ENCODE data around the gene TRH. TPM values are rescaled to one million over a fixed set of nuclear protein-coding genes. Genes with fewer than 3 reads are reported as not detected.

Gene TRH
- polyA plus RNA-seq, 1 donor from 2014 or later = 2.6 TPM

DNA sequence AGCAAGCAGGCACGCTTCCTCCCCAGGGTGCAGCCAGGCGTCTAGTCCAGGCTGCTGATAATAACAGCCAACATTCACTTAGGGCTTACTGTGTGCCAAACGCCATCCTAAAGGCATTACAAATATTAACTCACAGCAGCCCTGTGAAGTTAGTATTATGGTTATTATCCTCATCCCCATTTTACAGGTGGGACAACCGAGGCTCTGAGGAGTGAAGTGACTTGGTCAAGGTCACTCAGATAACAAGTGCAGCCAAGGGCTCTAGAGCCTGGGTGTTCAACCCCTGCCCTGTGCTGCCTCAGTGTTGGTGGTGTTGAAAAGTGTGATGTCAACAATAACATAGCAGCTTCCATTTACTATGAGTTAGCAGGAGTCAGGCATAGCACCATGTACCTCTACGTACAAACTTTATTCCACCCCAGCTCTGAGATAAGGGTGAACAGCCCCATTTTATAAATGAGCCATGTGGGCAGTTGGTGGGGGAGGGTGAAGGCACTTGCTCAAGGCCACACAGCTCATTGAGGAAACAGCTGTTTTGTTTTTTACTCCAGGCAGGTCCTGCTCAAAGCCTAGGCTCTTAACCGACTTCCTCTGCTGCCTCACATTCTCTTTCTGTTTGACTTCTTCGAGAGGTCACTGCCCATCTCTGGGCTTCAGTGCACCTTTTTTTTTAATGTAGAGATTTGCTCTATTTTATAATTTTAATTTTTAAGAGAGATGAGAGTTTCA is 24.0 kb upstream of the TRH start:
- no peaks in the 10 kb centered on the region for H3F3A ChIP-seq (ENCODE audit: insufficient read depth, low read length, poor library complexity, severe bottlenecking)
- H3K27ac ChIP-seq (ENCODE audit: low read length) = no peak overlapping the region
- no peak overlapping the region for H3K4me3 ChIP-seq (ENCODE audit: low read length)
- H3K9me3 ChIP-seq (ENCODE audit: low read length) = no peaks in the 10 kb centered on the region
- H3K9me2 ChIP-seq (ENCODE audit: insufficient read depth, low read length) = no peaks in the 10 kb centered on the region
- no peak overlapping the region for H3K4me2 ChIP-seq (ENCODE audit: low read length)
- no peaks in the 10 kb centered on the region for H3K27me3 ChIP-seq (ENCODE audit: insufficient read depth, low read depth, low read length)
- H2AFZ ChIP-seq (ENCODE audit: low read depth, low read length) = no peak overlapping the region
- H3K36me3 ChIP-seq (ENCODE audit: insufficient read depth, low read length) = no peaks in the 10 kb centered on the region
- no peak overlapping the region for H3K9ac ChIP-seq (ENCODE audit: low read length)
- no peaks in the 10 kb centered on the region for H4K20me1 ChIP-seq (ENCODE audit: insufficient read depth)
- TF ChIP-seq REST (IDR thresholded peaks at IDR 0.05; ENCODE audit: borderline replicate concordance) (no peak), RAD21 (conservative IDR thresholded peaks at IDR 0.05) (no peak), POLR2AphosphoS5 (IDR thresholded peaks at IDR 0.05) (no peak), TAF1 (IDR thresholded peaks at IDR 0.05; ENCODE audit: low read depth) (no peak), SMC3 (conservative IDR thresholded peaks at IDR 0.05; ENCODE audit: poor library complexity) (no peak), EZH2 (IDR thresholded peaks at IDR 0.05; ENCODE audit: borderline replicate concordance, insufficient read depth, low read length, poor library complexity, severe bottlenecking) (no peak), MXI1 (conservative IDR thresholded peaks at IDR 0.05; ENCODE audit: poor library complexity, severe bottlenecking) (no peak)
- TF ChIP-seq, protein P1, sequence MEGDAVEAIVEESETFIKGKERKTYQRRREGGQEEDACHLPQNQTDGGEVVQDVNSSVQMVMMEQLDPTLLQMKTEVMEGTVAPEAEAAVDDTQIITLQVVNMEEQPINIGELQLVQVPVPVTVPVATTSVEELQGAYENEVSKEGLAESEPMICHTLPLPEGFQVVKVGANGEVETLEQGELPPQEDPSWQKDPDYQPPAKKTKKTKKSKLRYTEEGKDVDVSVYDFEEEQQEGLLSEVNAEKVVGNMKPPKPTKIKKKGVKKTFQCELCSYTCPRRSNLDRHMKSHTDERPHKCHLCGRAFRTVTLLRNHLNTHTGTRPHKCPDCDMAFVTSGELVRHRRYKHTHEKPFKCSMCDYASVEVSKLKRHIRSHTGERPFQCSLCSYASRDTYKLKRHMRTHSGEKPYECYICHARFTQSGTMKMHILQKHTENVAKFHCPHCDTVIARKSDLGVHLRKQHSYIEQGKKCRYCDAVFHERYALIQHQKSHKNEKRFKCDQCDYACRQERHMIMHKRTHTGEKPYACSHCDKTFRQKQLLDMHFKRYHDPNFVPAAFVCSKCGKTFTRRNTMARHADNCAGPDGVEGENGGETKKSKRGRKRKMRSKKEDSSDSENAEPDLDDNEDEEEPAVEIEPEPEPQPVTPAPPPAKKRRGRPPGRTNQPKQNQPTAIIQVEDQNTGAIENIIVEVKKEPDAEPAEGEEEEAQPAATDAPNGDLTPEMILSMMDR (IDR thresholded peaks at IDR 0.05; ENCODE audit: poor library complexity, severe bottlenecking) = no peak
- no peaks in the 10 kb centered on the region for H3K79me2 ChIP-seq (replicated peaks; ENCODE audit: insufficient read depth, low read length)

- H3K36me3 ChIP-seq (ENCODE audit: insufficient read depth, low read length) = no peaks in the 10 kb centered on the region
- H3K27me3 ChIP-seq (ENCODE audit: insufficient read depth, low read depth, low read length) = no peaks in the 10 kb centered on the region
- H3K4me3 ChIP-seq (ENCODE audit: low read length) = no peak overlapping the region
- H3K9me2 ChIP-seq (ENCODE audit: insufficient read depth, low read length) = no peaks in the 10 kb centered on the region
- no peak overlapping the region for H3K27ac ChIP-seq (ENCODE audit: low read length)
- no peaks in the 10 kb centered on the region for H3K79me2 ChIP-seq (replicated peaks; ENCODE audit: insufficient read depth, low read length)
- H2AFZ ChIP-seq (ENCODE audit: low read depth, low read length) = no peak overlapping the region
- TF ChIP-seq MXI1 (conservative IDR thresholded peaks at IDR 0.05; ENCODE audit: poor library complexity, severe bottlenecking) = no peak
- TF ChIP-seq EZH2 (IDR thresholded peaks at IDR 0.05; ENCODE audit: borderline replicate concordance, insufficient read depth, low read length, poor library complexity, severe bottlenecking) = no peak
- TF ChIP-seq POLR2AphosphoS5 (IDR thresholded peaks at IDR 0.05) = no peak
- TF ChIP-seq SMC3 (conservative IDR thresholded peaks at IDR 0.05; ENCODE audit: poor library complexity) = no peak
- no peak for TF ChIP-seq REST (IDR thresholded peaks at IDR 0.05; ENCODE audit: borderline replicate concordance)
- TF ChIP-seq, protein P1 (IDR thresholded peaks at IDR 0.05; ENCODE audit: poor library complexity, severe bottlenecking) = no peak
- no peak for TF ChIP-seq RAD21 (conservative IDR thresholded peaks at IDR 0.05)
- no peak for TF ChIP-seq EP300 (conservative IDR thresholded peaks at IDR 0.05; ENCODE audit: poor library complexity, severe bottlenecking)
- no peak overlapping the region for H3K4me2 ChIP-seq (ENCODE audit: low read length)
- H3K9ac ChIP-seq (ENCODE audit: low read length) = no peak overlapping the region
- H3F3A ChIP-seq (ENCODE audit: insufficient read depth, low read length, poor library complexity, severe bottlenecking) = no peaks in the 10 kb centered on the region
- H3K9me3 ChIP-seq (ENCODE audit: low read length) = no peaks in the 10 kb centered on the region
- H4K20me1 ChIP-seq (ENCODE audit: insufficient read depth) = no peaks in the 10 kb centered on the region
Observed at GRCh38 chr3:129952556-129953355, 21.8 kb upstream of the TRH start.
